H9 (cell line): ENCODE data around the gene NMT1. TPM values are rescaled to one million over a fixed set of nuclear protein-coding genes. Genes with fewer than 3 reads are reported as not detected.

Experiments used
- DNase-seq: peaks from one replicate; pipeline ENCODE4 v3.0.0-alpha.2; 2017
- H2AFZ ChIP-seq: one replicate; pipeline ENCODE4 v1.6.1; 2013; ENCODE audit warnings: mild to moderate bottlenecking, low read length, control low read depth, moderate library complexity
- H2AK5ac ChIP-seq: 2 replicates; pipeline ENCODE4 v1.6.1; 2013; ENCODE audit warnings: low read length, control low read depth, mixed read lengths; ENCODE audit not compliant: insufficient read length
- H2BK120ac ChIP-seq: one replicate; pipeline ENCODE4 v1.6.1; 2013; ENCODE audit warnings: low read depth, mild to moderate bottlenecking, low read length, control low read depth, inconsistent platforms; ENCODE audit not compliant: poor library complexity, severe bottlenecking
- H2BK12ac ChIP-seq: 2 replicates; pipeline ENCODE4 v1.6.1; 2013; ENCODE audit warnings: low read length, control low read depth, mixed read lengths, low read depth; ENCODE audit not compliant: insufficient read length
- H2BK15ac ChIP-seq: 2 replicates; pipeline ENCODE4 v1.6.1; 2013; ENCODE audit warnings: low read depth, low read length, control low read depth
- H2BK20ac ChIP-seq: one replicate; pipeline ENCODE4 v1.6.1; 2013; ENCODE audit warnings: low read depth, mild to moderate bottlenecking, low read length, control low read depth, inconsistent platforms; ENCODE audit not compliant: poor library complexity, severe bottlenecking
- H2BK5ac ChIP-seq: 2 replicates; pipeline ENCODE4 v1.6.1; 2013; ENCODE audit warnings: low read length, control low read depth, mixed read lengths; ENCODE audit not compliant: insufficient read length
- H3K14ac ChIP-seq: 2 replicates; pipeline ENCODE4 v1.6.1; 2013; ENCODE audit warnings: low read length, control low read depth; ENCODE audit not compliant: insufficient read depth
- H3K18ac ChIP-seq: 2 replicates; pipeline ENCODE4 v1.6.1; 2013; ENCODE audit warnings: low read depth, mild to moderate bottlenecking, mixed read lengths, low read length, control low read depth; ENCODE audit not compliant: insufficient read length
- H3K23ac ChIP-seq: 2 replicates; pipeline ENCODE4 v1.6.1; 2013; ENCODE audit warnings: low read length, control low read depth, mixed read lengths, low read depth; ENCODE audit not compliant: insufficient read length
- H3K23me2 ChIP-seq: 2 replicates; pipeline ENCODE4 v1.6.1; 2013; ENCODE audit warnings: low read depth, mild to moderate bottlenecking, mixed read lengths, low read length, control low read depth; ENCODE audit not compliant: insufficient read length, poor library complexity, severe bottlenecking
- H3K27ac ChIP-seq: 2 replicates; pipeline ENCODE4 v1.5.1; 2013; ENCODE audit warnings: low read length, control low read depth, mixed read lengths, low read depth; ENCODE audit not compliant: insufficient read length
- H3K27me3 ChIP-seq: 2 replicates; pipeline ENCODE4 v1.6.1; 2013; ENCODE audit warnings: low read length, control low read depth, inconsistent platforms; ENCODE audit not compliant: insufficient read depth
- H3K4ac ChIP-seq: 2 replicates; pipeline ENCODE4 v1.6.1; 2013; ENCODE audit warnings: low read depth, mild to moderate bottlenecking, control low read depth, inconsistent platforms, low read length, moderate library complexity
- H3K4me1 ChIP-seq: 2 replicates; pipeline ENCODE4 v1.6.1; 2013; ENCODE audit warnings: low read length, control low read depth, inconsistent platforms; ENCODE audit not compliant: insufficient read depth
- H3K4me2 ChIP-seq: 2 replicates; pipeline ENCODE4 v1.6.1; 2013; ENCODE audit warnings: low read length, control low read depth, mixed read lengths; ENCODE audit not compliant: insufficient read length, insufficient read depth
- H3K56ac ChIP-seq: 2 replicates; pipeline ENCODE4 v1.6.1; 2013; ENCODE audit warnings: low read depth, mild to moderate bottlenecking, mixed read lengths, low read length, control low read depth; ENCODE audit not compliant: insufficient read length
- H3K79me1 ChIP-seq: 2 replicates; pipeline ENCODE4 v1.6.1; 2013; ENCODE audit warnings: low read depth, mild to moderate bottlenecking, moderate library complexity, low read length, control low read depth, inconsistent platforms; ENCODE audit not compliant: insufficient read depth, poor library complexity, severe bottlenecking
- H3K79me2 ChIP-seq: 2 replicates; pipeline ENCODE4 v1.6.1; 2013; ENCODE audit warnings: low read length, control low read depth, inconsistent platforms; ENCODE audit not compliant: insufficient read depth
- H3K9ac ChIP-seq: 2 replicates; pipeline ENCODE4 v1.6.1; 2013; ENCODE audit warnings: low read length, control low read depth, mixed read lengths; ENCODE audit not compliant: insufficient read length; ENCODE audit errors: extremely low read depth
- H3K9me3 ChIP-seq: one replicate; pipeline ENCODE4 v1.6.1; 2013; ENCODE audit warnings: low read depth, low read length, inconsistent platforms; ENCODE audit not compliant: control insufficient read depth
- H3T11ph ChIP-seq: one replicate; pipeline ENCODE4 v1.6.1; 2013; ENCODE audit warnings: mild to moderate bottlenecking, low read length, control low read depth, inconsistent platforms
- H4K20me1 ChIP-seq: one replicate; pipeline ENCODE4 v1.6.1; 2013; ENCODE audit not compliant: control insufficient read depth, insufficient read length, insufficient read depth
- H4K5ac ChIP-seq: 2 replicates; pipeline ENCODE4 v1.6.1; 2013; ENCODE audit warnings: low read depth, mild to moderate bottlenecking, mixed read lengths, low read length, control low read depth; ENCODE audit not compliant: insufficient read length
- H4K8ac ChIP-seq: replicated peaks from 2 replicates; pipeline ENCODE4 v1.6.1; 2013; ENCODE audit warnings: low read length, control low read depth, mixed read lengths, low read depth; ENCODE audit not compliant: insufficient read length
- H4K91ac ChIP-seq: 2 replicates; pipeline ENCODE4 v1.6.1; 2013; ENCODE audit warnings: low read depth, mild to moderate bottlenecking, moderate library complexity, mixed read lengths, low read length, control low read depth; ENCODE audit not compliant: insufficient read length
- H3K27ac Mint-ChIP-seq, 3 experiments: 2 replicates in 2 of 3; 3 replicates in 1 of 3; pipeline ENCODE4 v1.8.0; 2020 to 2021; ENCODE audit warnings: mixed read lengths in 3 of 3, mild to moderate bottlenecking in 1 of 3, moderate library complexity in 1 of 3
- H3K27me3 Mint-ChIP-seq: 2 replicates; pipeline ENCODE4 v1.8.0; 2021; ENCODE audit warnings: low read depth, mild to moderate bottlenecking, moderate library complexity, mixed read lengths
- H3K36me3 Mint-ChIP-seq, 3 experiments: 2 replicates in 2 of 3; 3 replicates in 1 of 3; pipeline ENCODE4 v1.8.0; 2020 to 2021; ENCODE audit warnings: low read depth in 3 of 3, mixed read lengths in 3 of 3; ENCODE audit not compliant: insufficient read depth in 1 of 3
- H3K4me1 Mint-ChIP-seq, 2 experiments: 2 replicates each; pipeline ENCODE4 v1.8.0; 2020; ENCODE audit warnings: mixed read lengths in 2 of 2
- H3K4me3 Mint-ChIP-seq, 2 experiments: 2 replicates in 1 of 2; 3 replicates in 1 of 2; pipeline ENCODE4 v1.8.0; 2020 to 2021; ENCODE audit warnings: mild to moderate bottlenecking in 2 of 2, mixed read lengths in 2 of 2, moderate library complexity in 1 of 2
- H3K9me3 Mint-ChIP-seq, 2 experiments: 2 replicates in 1 of 2; 3 replicates in 1 of 2; pipeline ENCODE4 v1.8.0; 2020; ENCODE audit warnings: mild to moderate bottlenecking in 2 of 2, mixed read lengths in 2 of 2, moderate library complexity in 1 of 2
- CTCF ChIP-seq: fragments of 200-600 bp; sonication (generic); conservative IDR thresholded peaks from 3 replicates; pipeline ENCODE4 v1.8.0; 2021; ENCODE audit warnings: antibody characterized with exemption, mild to moderate bottlenecking
- WGBS: extraction: QIAGEN DNeasy Blood & Tissue Kit; methylation state at CpG from one replicate; pipeline ENCODE4 v1.1.7; 2013; ENCODE audit warnings: missing lambda C conversion rate, low lambda C conversion rate, mixed read lengths; ENCODE audit not compliant: insufficient read length; ENCODE audit errors: extremely low coverage; 5-methylcytosine and 5-hydroxymethylcytosine counted together
- total RNA-seq: library from RNA; stranded (reverse); gene quantifications from 2 replicates; pipeline ENCODE4 v1.2.1, GENCODE V29; 2021

NMT1 gene
- total RNA-seq, 1 experiment from 2014 or later = 150 TPM

DNA sequence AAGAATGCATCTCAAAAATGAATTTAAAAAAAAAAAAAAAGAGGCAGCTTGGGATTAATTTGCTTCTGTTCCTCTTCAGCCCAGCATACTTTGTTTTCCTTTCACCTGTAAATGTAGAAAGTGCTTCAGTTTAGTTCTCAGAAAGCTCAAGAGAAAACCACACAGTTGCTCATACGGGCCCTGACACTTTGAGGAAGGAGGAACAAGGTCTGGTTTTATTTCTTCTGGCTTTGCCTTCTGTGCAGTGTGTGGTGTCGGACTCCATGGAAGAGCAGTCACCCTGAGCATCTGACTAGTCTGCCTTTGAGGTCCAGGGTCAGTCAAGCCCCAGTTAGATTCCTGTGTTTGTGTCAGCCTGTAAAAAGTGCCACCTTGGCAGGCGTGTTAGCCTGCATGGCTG lies 27.6 kb downstream of the NMT1 start:
- H3K56ac ChIP-seq = no peak overlapping the region
- TF ChIP-seq CTCF = no peak
- no peak overlapping the region for H4K8ac ChIP-seq
- no peak overlapping the region for H3K27ac ChIP-seq
- no peaks in the 10 kb centered on the region for H3K79me2 ChIP-seq
- H3K23ac ChIP-seq = no peak overlapping the region
- no peak overlapping the region for H3K14ac ChIP-seq
- no peak overlapping the region for H4K5ac ChIP-seq
- H3K4ac ChIP-seq = no peak overlapping the region
- H3K23me2 ChIP-seq = no peaks in the 10 kb centered on the region
- H3T11ph ChIP-seq = no peak overlapping the region
- no peak overlapping the region for H2AFZ ChIP-seq
- H2BK12ac ChIP-seq = no peak overlapping the region
- H4K20me1 ChIP-seq = no peaks in the 10 kb centered on the region
- WGBS = no CpG with 5 or more reads among the region's 3 CpGs
- H3K27me3 Mint-ChIP-seq = no peaks in the 10 kb centered on the region
- no peaks in the 10 kb centered on the region for H3K79me1 ChIP-seq
- H3K4me3 Mint-ChIP-seq = no peak overlapping the region
- no peak overlapping the region for H2BK20ac ChIP-seq
- no peak overlapping the region for H2AK5ac ChIP-seq
- H3K9me3 Mint-ChIP-seq = no peaks in the 10 kb centered on the region
- H3K27me3 ChIP-seq = no peaks in the 10 kb centered on the region
- no peak overlapping the region for H3K4me2 ChIP-seq
- H2BK120ac ChIP-seq = no peak overlapping the region
- no peak overlapping the region for H2BK15ac ChIP-seq
- H3K36me3 Mint-ChIP-seq = peaks cover 39 to 89% (median 70%) of the 10 kb centered on the region in 3 experiments
- H4K91ac ChIP-seq = no peak overlapping the region
- peaks cover 11 to 12% of the 10 kb centered on the region in 2 experiments for H3K4me1 Mint-ChIP-seq
- H3K4me1 ChIP-seq = peaks cover 2% of the 10 kb centered on the region; the same call in 1 of the 2 replicates
- H3K18ac ChIP-seq = no peak overlapping the region
- no peak overlapping the region for H3K9ac ChIP-seq
- no peak overlapping the region for H2BK5ac ChIP-seq
- no peak for DNase-seq
- no peaks in the 10 kb centered on the region for H3K9me3 ChIP-seq
- 0 out of 7 replicates have a peak overlapping the region, but pooled peaks of 1 of the 3 experiments have one; percentile 50 for H3K27ac Mint-ChIP-seq
